Osteocyte (in vitro differentiated cells): ENCODE measurements around the gene IER3. TPM values are rescaled to one million over a fixed set of nuclear protein-coding genes. Genes with fewer than 3 reads are reported as not detected.

ENCODE experiments used
- DNase-seq: peaks from one replicate; pipeline ENCODE4 v3.0.0; 2021; ENCODE audit warnings: mixed read lengths; ENCODE audit not compliant: unreplicated experiment; ENCODE audit errors: extremely low spot score
- H3K27ac Mint-ChIP-seq: one replicate; pipeline ENCODE4 v1.8.0; 2021; ENCODE audit warnings: mild to moderate bottlenecking, mixed read lengths; ENCODE audit not compliant: unreplicated experiment
- H3K27me3 Mint-ChIP-seq: one replicate; pipeline ENCODE4 v1.8.0; 2021; ENCODE audit warnings: mixed read lengths; ENCODE audit not compliant: unreplicated experiment
- H3K36me3 Mint-ChIP-seq: one replicate; pipeline ENCODE4 v1.8.0; 2021; ENCODE audit warnings: mixed read lengths; ENCODE audit not compliant: unreplicated experiment
- H3K4me1 Mint-ChIP-seq: one replicate; pipeline ENCODE4 v1.8.0; 2021; ENCODE audit warnings: mixed read lengths; ENCODE audit not compliant: unreplicated experiment
- H3K4me3 Mint-ChIP-seq: one replicate; pipeline ENCODE4 v1.8.0; 2021; ENCODE audit warnings: mild to moderate bottlenecking, moderate library complexity, mixed read lengths; ENCODE audit not compliant: unreplicated experiment
- H3K9me3 Mint-ChIP-seq: one replicate; pipeline ENCODE4 v1.8.0; 2021; ENCODE audit warnings: mixed read lengths; ENCODE audit not compliant: unreplicated experiment
- CTCF ChIP-seq: fragments of 200-600 bp; sonication (generic); IDR thresholded peaks from 2 replicates; pipeline ENCODE4 v1.5.0; 2021; ENCODE audit warnings: antibody characterized with exemption, mild to moderate bottlenecking, moderate library complexity
- total RNA-seq: library from RNA; stranded (reverse); gene quantifications from 2 replicates; pipeline ENCODE4 v1.2.1, GENCODE V29; 2021

IER3 gene
- total RNA-seq, 1 donor from 2014 or later: 418 TPM

- DNase-seq: no peak
- Mint-ChIP-seq H3K4me3 (no peak overlapping the region), H3K27me3 (no peaks in the 10 kb centered on the region), H3K36me3 (peaks cover 43% of the 10 kb centered on the region), H3K27ac (no peak overlapping the region), H3K9me3 (no peaks in the 10 kb centered on the region), H3K4me1 (peaks cover 21% of the 10 kb centered on the region)
- TF ChIP-seq CTCF: no peak
Measured at GRCh38 chr6:30712441-30712945, 31.9 kb downstream of the IER3 start.

GRCh38 chr6:30711758-30712380 lies 32.5 kb downstream of the IER3 start:
- peaks cover 20% of the 10 kb centered on the region for H3K4me1 Mint-ChIP-seq
- H3K9me3 Mint-ChIP-seq: no peaks in the 10 kb centered on the region
- no peak for DNase-seq
- no peak overlapping the region for H3K27ac Mint-ChIP-seq
- H3K4me3 Mint-ChIP-seq: no peak overlapping the region
- no peak for TF ChIP-seq CTCF
- peaks cover 46% of the 10 kb centered on the region for H3K36me3 Mint-ChIP-seq
- H3K27me3 Mint-ChIP-seq: no peaks in the 10 kb centered on the region

GRCh38 chr6:30709101-30709868 lies 35.1 kb downstream of the IER3 start:
- Mint-ChIP-seq H3K4me3 (no peak overlapping the region), H3K9me3 (no peaks in the 10 kb centered on the region), H3K27ac (no peak overlapping the region), H3K4me1 (peaks cover 12% of the 10 kb centered on the region), H3K36me3 (peaks cover 55% of the 10 kb centered on the region), H3K27me3 (no peaks in the 10 kb centered on the region)
- DNase-seq: no peak
- TF ChIP-seq CTCF: no peak

GRCh38 chr6:30707281-30707850 lies 37.0 kb downstream of the IER3 start:
- Mint-ChIP-seq H3K9me3 (no peaks in the 10 kb centered on the region), H3K4me3 (no peak overlapping the region), H3K36me3 (peaks cover 55% of the 10 kb centered on the region), H3K27me3 (no peaks in the 10 kb centered on the region), H3K4me1 (peaks cover 12% of the 10 kb centered on the region), H3K27ac (peak overlapping the region; percentile 42)
- no peak for TF ChIP-seq CTCF
- no peak for DNase-seq

GRCh38 chr6:30705620-30706019 lies 38.7 kb downstream of the IER3 start:
- Mint-ChIP-seq H3K4me3 (no peak overlapping the region), H3K36me3 (peaks cover 45% of the 10 kb centered on the region), H3K4me1 (peaks cover 12% of the 10 kb centered on the region), H3K9me3 (no peaks in the 10 kb centered on the region), H3K27ac (peak overlapping the region; percentile 32), H3K27me3 (no peaks in the 10 kb centered on the region)
- no peak for TF ChIP-seq CTCF
- DNase-seq: no peak
